OCI-LY7 (cell line): ENCODE data around the gene ATP6V1A. TPM values are rescaled to one million over a fixed set of nuclear protein-coding genes. Genes with fewer than 3 reads are reported as not detected.

Experiments
- BruUV-seq: library from RNA; stranded (reverse); fragments of 400-500 nt; replicated peaks from 2 replicates; lab custom pipeline; 2021; lab: Mats Ljungman, UMichigan
- CTCF ChIA-PET: fragments of 300-600 bp; sonication (Branson Sonifier 250); formaldehyde crosslinking; loops from one replicate; lab custom pipeline; 2022; ENCODE audit warnings: antibody characterized with exemption; ENCODE audit not compliant: unreplicated experiment; lab: Charles Lee
- POLR2A ChIA-PET: fragments of 300-600 bp; sonication (Branson Sonifier 250); formaldehyde crosslinking; loops from one replicate; lab custom pipeline; 2022; ENCODE audit warnings: antibody characterized with exemption; lab: Charles Lee
- DNase-seq: peaks from one replicate; pipeline ENCODE4 v3.0.0-alpha.2; 2015; ENCODE audit warnings: low spot score
- H2AFZ ChIP-seq: fragments of 200-600 bp; sonication (generic), shearing (Covaris generic); 2 replicates; pipeline ENCODE4 v1.6.1; 2014; ENCODE audit warnings: mild to moderate bottlenecking, antibody characterized with exemption, low read length, moderate library complexity
- H3K27ac ChIP-seq: fragments of 200-600 bp; sonication (generic); 2 replicates; pipeline ENCODE4 v1.5.1; 2014; ENCODE audit warnings: mixed run types, low read depth, mild to moderate bottlenecking, moderate library complexity, low read length, inconsistent platforms; ENCODE audit not compliant: poor library complexity, severe bottlenecking
- H3K36me3 ChIP-seq: fragments of 200-600 bp; sonication (generic); 2 replicates; pipeline ENCODE4 v1.6.1; 2014; ENCODE audit warnings: mild to moderate bottlenecking, antibody characterized with exemption, low read length, moderate library complexity, mixed read lengths; ENCODE audit not compliant: insufficient read depth
- H3K4me1 ChIP-seq: fragments of 200-600 bp; sonication (generic); 2 replicates; pipeline ENCODE4 v1.5.1; 2014; ENCODE audit warnings: mild to moderate bottlenecking, low read length; ENCODE audit not compliant: insufficient read depth, poor library complexity, severe bottlenecking
- H3K4me2 ChIP-seq: fragments of 200-600 bp; sonication (generic); 2 replicates; pipeline ENCODE4 v1.6.1; 2014; ENCODE audit warnings: mild to moderate bottlenecking, low read length
- H3K4me3 ChIP-seq: fragments of 200-600 bp; sonication (generic); 2 replicates; pipeline ENCODE4 v1.5.1; 2014; ENCODE audit warnings: mild to moderate bottlenecking, low read depth, low read length; ENCODE audit not compliant: poor library complexity, severe bottlenecking
- H3K79me2 ChIP-seq: fragments of 200-600 bp; sonication (generic); 2 replicates; pipeline ENCODE4 v1.6.1; 2016; ENCODE audit warnings: low read depth, mild to moderate bottlenecking, low read length, moderate library complexity, mixed read lengths; ENCODE audit not compliant: insufficient read depth
- H3K9me2 ChIP-seq: fragments of 200-600 bp; sonication (generic); 2 replicates; pipeline ENCODE4 v1.6.1; 2016; ENCODE audit warnings: mild to moderate bottlenecking, low read length, mixed read lengths; ENCODE audit not compliant: insufficient read depth
- H3K9me3 ChIP-seq: fragments of 200-600 bp; sonication (generic); 2 replicates; pipeline ENCODE4 v1.6.1; 2014; ENCODE audit warnings: mild to moderate bottlenecking, mixed run types, low read length, mixed read lengths
- H4K20me1 ChIP-seq: fragments of 200-600 bp; sonication (generic); 2 replicates; pipeline ENCODE4 v1.6.1; 2014; ENCODE audit warnings: mild to moderate bottlenecking, antibody characterized with exemption, low read length, moderate library complexity, mixed read lengths; ENCODE audit not compliant: insufficient read depth
- CTCF ChIP-seq: fragments of 200-600 bp; sonication (generic); conservative IDR thresholded peaks from 2 replicates; pipeline ENCODE4 v1.5.1; 2014; ENCODE audit warnings: mild to moderate bottlenecking, antibody characterized with exemption, low read length, moderate library complexity, mixed read lengths
- EZH2phosphoT487 ChIP-seq: fragments of 200-600 bp; sonication (generic); IDR thresholded peaks from 2 replicates; pipeline ENCODE4 v1.6.1; 2018; ENCODE audit warnings: low read depth, borderline replicate concordance, mild to moderate bottlenecking, mixed run types, antibody characterized with exemption, low read length, moderate library complexity, mixed read lengths
- intact Hi-C: fragments of 100-400 bp; cut with micrococcal nuclease; formaldehyde crosslinking; loops from one replicate; pipeline ENCODE4 v1.10.0; 2022; ENCODE audit not compliant: unreplicated experiment
- total RNA-seq, 2 experiments: library from RNA; depleted of rRNA in 1 of 2; stranded (reverse); fragments of >200 nt in 1 of 2; shearing (Covaris generic) in 1 of 2; gene quantifications; 2 replicates each; pipeline ENCODE4 v1.2.3, GENCODE V29; 2014 to 2022

Gene ATP6V1A
- total RNA-seq, 2 experiments from 2014 or later = 26.5 to 77.3 TPM

- DNase-seq = no peak
- no peak overlapping the region for H3K4me3 ChIP-seq
- H2AFZ ChIP-seq = no peak overlapping the region
- TF ChIP-seq EZH2phosphoT487 = no peak
- no peak for TF ChIP-seq CTCF
- H3K9me2 ChIP-seq = no peaks in the 10 kb centered on the region
- POLR2A ChIA-PET = interaction anchor here (0.6 to 3.4 kb wide), 12 partner anchors 9 to 1715 kb away, joined by 3 to 12 read pairs (median 4); partner anchors contain the start of gene USF3
- no TSS peak for BruUV-seq
- no peak overlapping the region for H3K4me2 ChIP-seq
- H3K9me3 ChIP-seq = no peaks in the 10 kb centered on the region
- intact Hi-C loops = no loop called here
- CTCF ChIA-PET = no interaction called here
- H3K79me2 ChIP-seq = no peaks in the 10 kb centered on the region
- H4K20me1 ChIP-seq = no peaks in the 10 kb centered on the region
- H3K4me1 ChIP-seq = no peaks in the 10 kb centered on the region
- peaks cover 18% of the 10 kb centered on the region; the same call in 1 of the 2 replicates for H3K36me3 ChIP-seq
- no peak overlapping the region for H3K27ac ChIP-seq
Measured at GRCh38 chr3:113712129-113712528, 34.7 kb upstream of the ATP6V1A start.

- no TSS peak for BruUV-seq
- no peak overlapping the region for H3K4me3 ChIP-seq
- POLR2A ChIA-PET = interaction anchor here (0.6 to 1.2 kb wide), 2 partner anchors 13 to 35 kb away, joined by 4 to 7 read pairs; no protein-coding TSS in a partner anchor
Measured at GRCh38 chr3:113714702-113715101, 32.1 kb upstream of the ATP6V1A start.

More at GRCh38 chr3:113714702-113715101, 32.1 kb upstream of the ATP6V1A start:
- Histone ChIP-seq H3K9me3 (no peaks in the 10 kb centered on the region), H3K4me1 (no peaks in the 10 kb centered on the region), H3K36me3 (peaks cover 43% of the 10 kb centered on the region), H3K27ac (no peak overlapping the region), H4K20me1 (no peaks in the 10 kb centered on the region), H3K9me2 (no peaks in the 10 kb centered on the region), H3K79me2 (no peaks in the 10 kb centered on the region), H2AFZ (no peak overlapping the region), H3K4me2 (no peak overlapping the region)
- no peak for DNase-seq
- TF ChIP-seq CTCF (no peak), EZH2phosphoT487 (no peak)
- CTCF ChIA-PET = no interaction called here
- intact Hi-C loops = no loop called here
